B cell (primary cell): ENCODE data around the gene DOCK3. TPM values are rescaled to one million over a fixed set of nuclear protein-coding genes. Genes with fewer than 3 reads are reported as not detected.

Experiments
- ATAC-seq: fragments of 200-7000 bp; cut with Tn5 transposase; one replicate; pipeline ENCODE4 v1.10.0; 2021; ENCODE audit warnings: low read depth, mild to moderate bottlenecking, moderate number of reproducible peaks, moderate library complexity
- CTCF ChIA-PET: fragments of 350-600 bp; sonication (Branson Sonifier 250); formaldehyde crosslinking; loops from one replicate; lab custom pipeline; 2021; ENCODE audit warnings: antibody characterized with exemption, inconsistent platforms; lab: Charles Lee
- POLR2A ChIA-PET: fragments of 350-600 bp; sonication (Branson Sonifier 250); formaldehyde crosslinking; loops from one replicate; lab custom pipeline; 2021; ENCODE audit warnings: antibody characterized with exemption; lab: Charles Lee
- DNase-seq: peaks from one replicate; pipeline ENCODE4 v3.0.0; 2013
- H2AFZ ChIP-seq: 2 replicates; pipeline ENCODE4 v1.6.1; 2012; ENCODE audit warnings: mild to moderate bottlenecking, low read depth, low read length; ENCODE audit not compliant: insufficient read depth, poor library complexity, severe bottlenecking
- H3K27ac ChIP-seq, 2 donors: 1 replicate in 1 of 2; 2 replicates in 1 of 2; pipeline ENCODE4 v1.5.1; 2012 to 2013; ENCODE audit warnings: low read length in 2 of 2, mild to moderate bottlenecking in 2 of 2, moderate library complexity in 1 of 2
- H3K27me3 ChIP-seq, 4 experiments: fragments of 200-600 bp in 1 of 4; sonication (generic) in 1 of 4; replicated peaks in 1 of 4; 1 replicate in 2 of 4; 2 replicates in 2 of 4; pipeline versions ENCODE4 v1.6.1 to v1.7.0; 2013 to 2016; ENCODE audit warnings: low read length in 3 of 4, mild to moderate bottlenecking in 2 of 4, mixed read lengths in 1 of 4, moderate library complexity in 1 of 4; ENCODE audit not compliant: insufficient read depth in 4 of 4, control insufficient read depth in 3 of 4; ENCODE audit errors: control extremely low read depth in 1 of 4
- H3K36me3 ChIP-seq, 2 experiments: replicated peaks in 1 of 2; 1 replicate in 1 of 2; 2 replicates in 1 of 2; pipeline versions ENCODE4 v1.6.1 to v1.7.1; 2013; ENCODE audit warnings: low read length in 1 of 2; ENCODE audit not compliant: insufficient read depth in 2 of 2, control insufficient read depth in 1 of 2; ENCODE audit errors: control extremely low read depth in 1 of 2, extremely low read depth in 1 of 2
- H3K4me1 ChIP-seq, 2 donors: fragments of 200-600 bp in 1 of 2; sonication (generic) in 1 of 2; 1 replicate in 1 of 2; 2 replicates in 1 of 2; pipeline versions ENCODE4 v1.5.1 to v1.6.1; 2013 to 2017; ENCODE audit warnings: low read length in 2 of 2; ENCODE audit not compliant: control insufficient read depth in 2 of 2, insufficient read depth in 2 of 2
- H3K4me2 ChIP-seq: replicated peaks from 2 replicates; pipeline ENCODE3; 2012; ENCODE audit warnings: mild to moderate bottlenecking, low read depth, low read length; ENCODE audit not compliant: poor library complexity, severe bottlenecking
- H3K4me3 ChIP-seq, 5 experiments: fragments of 200-600 bp in 1 of 5; sonication (generic) in 1 of 5; 1 replicate in 3 of 5; 2 replicates in 2 of 5; pipeline versions ENCODE4 v1.5.1 to v1.7.0; 2011 to 2016; ENCODE audit warnings: low read length in 4 of 5, mild to moderate bottlenecking in 4 of 5, low read depth in 2 of 5, control low read depth in 1 of 5, moderate library complexity in 1 of 5; ENCODE audit not compliant: insufficient read depth in 1 of 5; ENCODE audit errors: control extremely low read depth in 1 of 5, extremely low read depth in 1 of 5
- H3K79me2 ChIP-seq: fragments of 200-600 bp; sonication (generic); one replicate; pipeline ENCODE4 v1.6.0; 2016; ENCODE audit warnings: low read length; ENCODE audit not compliant: control insufficient read depth, insufficient read depth
- H3K9ac ChIP-seq: fragments of 200-600 bp; sonication (generic); 2 replicates; pipeline ENCODE4 v1.6.1; 2017; ENCODE audit warnings: mild to moderate bottlenecking, low read length, moderate library complexity
- H3K9me3 ChIP-seq, 3 donors: one replicate each; pipeline versions ENCODE4 v1.6.1 to v1.7.1; 2013; ENCODE audit warnings: low read length in 2 of 3; ENCODE audit not compliant: control insufficient read depth in 2 of 3, insufficient read depth in 1 of 3; ENCODE audit errors: control extremely low read depth in 1 of 3
- H4K20me1 ChIP-seq: 2 replicates; pipeline ENCODE4 v1.6.0; 2012; ENCODE audit warnings: mild to moderate bottlenecking, low read length; ENCODE audit not compliant: insufficient read depth, control insufficient read depth, poor library complexity, severe bottlenecking
- H3K27ac Mint-ChIP-seq: one replicate; pipeline ENCODE4 v1.8.0; 2021; ENCODE audit warnings: mixed read lengths
- H3K27me3 Mint-ChIP-seq: one replicate; pipeline ENCODE4 v1.8.0; 2021; ENCODE audit warnings: mixed read lengths
- H3K4me1 Mint-ChIP-seq: one replicate; pipeline ENCODE4 v1.8.0; 2021; ENCODE audit warnings: mixed read lengths
- H3K4me3 Mint-ChIP-seq: one replicate; pipeline ENCODE4 v1.8.0; 2021; ENCODE audit warnings: mixed read lengths
- H3K9me3 Mint-ChIP-seq: one replicate; pipeline ENCODE4 v1.8.0; 2022; ENCODE audit warnings: mixed read lengths; ENCODE audit not compliant: insufficient read depth
- EZH2 ChIP-seq: IDR thresholded peaks from 2 replicates; pipeline ENCODE4 v1.6.1; 2012; ENCODE audit warnings: borderline replicate concordance, low read depth, mild to moderate bottlenecking, moderate library complexity, low read length; ENCODE audit not compliant: insufficient read depth, poor library complexity, severe bottlenecking
- WGBS: methylation state at CpG from one replicate; pipeline ENCODE4 v1.1.5; 2013; ENCODE audit warnings: missing lambda C conversion rate; ENCODE audit not compliant: insufficient coverage; 5-methylcytosine and 5-hydroxymethylcytosine counted together
- intact Hi-C: fragments of 100-400 bp; cut with micrococcal nuclease; formaldehyde crosslinking; loops from one replicate; pipeline ENCODE4 v1.10.0; 2022
- polyA plus RNA-seq: library from polyadenylated mRNA; depleted of rRNA; stranded (reverse); fragments of >200 nt; gene quantifications from 2 replicates; pipeline ENCODE4 v1.2.3, GENCODE V29; 2012
- total RNA-seq, 2 donors: library from RNA; stranded (reverse); fragments of 120-200 nt in 1 of 2; gene quantifications; 1 replicate in 1 of 2; 2 replicates in 1 of 2; pipeline versions ENCODE4 v1.2.3 to v1.2.4, GENCODE V29; 2013 to 2022
- TF ChIP-seq, protein P1 (sequence below): fragments of 200-600 bp; IDR thresholded peaks from one replicate; pipeline ENCODE4 v1.8.0; 2022; ENCODE audit warnings: antibody characterized with exemption, mild to moderate bottlenecking

The DOCK3 gene
- total and polyA plus RNA-seq, 2 donors (not counting 1 experiment from before 2014, with no cell fraction given): 0.06 to 0.30 TPM

DNA sequence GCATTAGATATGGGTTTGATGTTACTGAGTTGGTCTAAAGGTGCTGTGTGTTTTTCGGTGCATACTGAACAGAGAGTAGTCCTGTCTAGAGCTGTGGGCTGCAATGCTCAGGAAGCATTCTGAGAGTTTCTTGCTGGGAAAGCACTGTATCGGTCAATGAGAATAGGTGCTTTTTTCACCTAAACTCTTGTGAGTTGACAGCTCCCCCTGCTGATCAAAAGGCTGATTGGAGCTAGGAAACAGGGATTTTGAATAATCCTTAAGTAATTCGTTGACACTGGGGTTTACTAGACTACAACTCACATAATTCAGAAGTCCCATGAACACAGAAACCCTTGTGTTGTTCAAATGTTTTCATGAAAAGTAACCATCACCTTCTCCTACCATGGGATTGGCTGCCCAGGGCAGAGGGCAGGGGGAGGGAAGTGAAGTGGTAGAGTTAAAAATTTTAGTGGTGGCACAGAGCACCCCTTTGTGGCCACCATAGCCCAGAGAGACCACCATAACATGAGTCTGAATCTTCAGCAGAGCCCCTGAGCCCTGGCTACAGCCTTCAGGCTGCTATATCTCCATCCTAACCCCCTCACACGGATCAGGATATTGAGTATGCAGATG, 697.3 kb downstream of the DOCK3 start:
- no peaks in the 10 kb centered on the region for H3K79me2 ChIP-seq
- no peak for ATAC-seq
- H3K9me3 ChIP-seq: no peaks in the 10 kb centered on the region
- DNase-seq: peak; percentile 62
- no peaks in the 10 kb centered on the region for H3K4me1 ChIP-seq
- intact Hi-C loops: loop anchor here (1.0 kb wide), 1 partner anchor 756 kb away; no protein-coding TSS in a partner anchor
- TF ChIP-seq EZH2: no peak
- TF ChIP-seq, protein P1, sequence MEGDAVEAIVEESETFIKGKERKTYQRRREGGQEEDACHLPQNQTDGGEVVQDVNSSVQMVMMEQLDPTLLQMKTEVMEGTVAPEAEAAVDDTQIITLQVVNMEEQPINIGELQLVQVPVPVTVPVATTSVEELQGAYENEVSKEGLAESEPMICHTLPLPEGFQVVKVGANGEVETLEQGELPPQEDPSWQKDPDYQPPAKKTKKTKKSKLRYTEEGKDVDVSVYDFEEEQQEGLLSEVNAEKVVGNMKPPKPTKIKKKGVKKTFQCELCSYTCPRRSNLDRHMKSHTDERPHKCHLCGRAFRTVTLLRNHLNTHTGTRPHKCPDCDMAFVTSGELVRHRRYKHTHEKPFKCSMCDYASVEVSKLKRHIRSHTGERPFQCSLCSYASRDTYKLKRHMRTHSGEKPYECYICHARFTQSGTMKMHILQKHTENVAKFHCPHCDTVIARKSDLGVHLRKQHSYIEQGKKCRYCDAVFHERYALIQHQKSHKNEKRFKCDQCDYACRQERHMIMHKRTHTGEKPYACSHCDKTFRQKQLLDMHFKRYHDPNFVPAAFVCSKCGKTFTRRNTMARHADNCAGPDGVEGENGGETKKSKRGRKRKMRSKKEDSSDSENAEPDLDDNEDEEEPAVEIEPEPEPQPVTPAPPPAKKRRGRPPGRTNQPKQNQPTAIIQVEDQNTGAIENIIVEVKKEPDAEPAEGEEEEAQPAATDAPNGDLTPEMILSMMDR: peak; percentile 67
- H3K27me3 ChIP-seq: peaks cover 0 to 9% (median 0%) of the 10 kb centered on the region in 4 experiments
- no peak overlapping the region for H3K27ac ChIP-seq
- 27% methylated on average over 1 of the region's 4 CpGs for WGBS
- no peak overlapping the region for H3K9ac ChIP-seq
- Mint-ChIP-seq H3K27me3 (peaks cover 49% of the 10 kb centered on the region), H3K4me3 (no peak overlapping the region), H3K9me3 (no peaks in the 10 kb centered on the region), H3K4me1 (no peaks in the 10 kb centered on the region), H3K27ac (no peak overlapping the region)
- H3K4me2 ChIP-seq: no peak overlapping the region
- H4K20me1 ChIP-seq: no peaks in the 10 kb centered on the region
- H3K36me3 ChIP-seq: no peaks in the 10 kb centered on the region
- no peak overlapping the region for H2AFZ ChIP-seq
- ChIA-PET CTCF (interaction anchor here (0.9 to 4.7 kb wide), 8 partner anchors 13 to 762 kb away, joined by 3 to 63 read pairs (median 4); partner anchors contain the start of genes CISH, MANF and MAPKAPK3), POLR2A (no interaction called here)
- H3K4me3 ChIP-seq: no peak overlapping the region

DNA sequence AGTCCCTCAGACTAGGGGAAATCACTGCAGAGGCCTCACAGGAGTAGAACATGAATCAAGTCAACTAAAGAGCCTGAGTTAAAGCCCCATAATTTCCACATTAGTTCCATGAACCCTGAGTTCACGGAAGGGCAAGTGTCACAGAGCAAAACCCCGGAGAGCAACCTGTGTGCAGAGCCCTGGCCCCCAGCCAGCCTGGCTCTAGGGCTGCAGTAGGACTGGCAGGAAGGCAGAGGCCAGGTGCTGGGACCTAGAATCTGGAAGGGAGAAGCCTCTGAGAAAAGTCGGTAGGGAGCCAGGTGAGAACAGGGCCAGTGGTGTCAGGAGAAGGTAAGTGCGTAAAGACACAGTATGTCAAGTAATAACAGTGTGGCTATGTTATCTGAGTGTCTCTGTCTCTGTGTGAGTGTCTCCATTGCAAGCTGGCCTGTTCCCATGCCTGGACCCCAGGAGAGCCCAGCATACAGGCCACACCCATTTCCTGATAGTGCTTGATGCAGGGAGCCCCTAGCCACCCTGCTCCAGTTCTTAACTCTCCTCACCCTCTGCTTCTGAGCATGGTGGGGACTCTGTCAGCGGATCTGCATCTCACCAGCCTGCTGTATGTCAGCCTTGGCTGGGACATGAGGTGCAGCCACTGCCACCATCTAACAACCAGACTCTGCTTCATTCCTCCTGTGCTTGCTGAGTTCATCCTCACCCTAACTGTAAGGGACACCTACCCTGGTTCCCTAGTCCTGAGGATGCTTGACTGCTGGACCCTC, 699.1 kb downstream of the DOCK3 start:
- no peaks in the 10 kb centered on the region for H3K79me2 ChIP-seq
- no peak overlapping the region for H3K4me2 ChIP-seq
- no peak overlapping the region for H3K27ac Mint-ChIP-seq
- H3K9me3 Mint-ChIP-seq: no peaks in the 10 kb centered on the region
- ChIA-PET CTCF (interaction anchor here (1.2 kb wide), 1 partner anchor 273 kb away, joined by 3 read pairs; no protein-coding TSS in a partner anchor), POLR2A (no interaction called here)
- H2AFZ ChIP-seq: no peak overlapping the region
- WGBS: 83% methylated on average over 3 of the region's 5 CpGs
- H3K27ac ChIP-seq: no peak overlapping the region
- H3K4me1 Mint-ChIP-seq: no peaks in the 10 kb centered on the region
- intact Hi-C loops: no loop called here
- no peak overlapping the region for H3K4me3 ChIP-seq
- H3K36me3 ChIP-seq: no peaks in the 10 kb centered on the region
- DNase-seq: no peak
- peaks cover 48% of the 10 kb centered on the region for H3K27me3 Mint-ChIP-seq
- TF ChIP-seq EZH2: no peak
- TF ChIP-seq, protein P1: no peak
- peaks cover 0 to 19% (median 3%) of the 10 kb centered on the region in 4 experiments for H3K27me3 ChIP-seq
- H4K20me1 ChIP-seq: no peaks in the 10 kb centered on the region
- no peaks in the 10 kb centered on the region for H3K4me1 ChIP-seq
- ATAC-seq: no peak
- no peak overlapping the region for H3K4me3 Mint-ChIP-seq
- H3K9me3 ChIP-seq: no peaks in the 10 kb centered on the region
- no peak overlapping the region for H3K9ac ChIP-seq
